CD1c-positive myeloid dendritic cell (primary cell): ENCODE results near the gene ARMC5.
"Not testable (repeated sequence)": the region's sequence is repeated elsewhere in the genome, so short reads cannot be mapped to it uniquely, and the experiment has no call there.

ENCODE experiments used
- DNase-seq: peaks from one replicate; pipeline ENCODE4 v3.0.0-alpha.2; 2016; ENCODE audit errors: extremely low spot score

ARMC5 gene

DNA sequence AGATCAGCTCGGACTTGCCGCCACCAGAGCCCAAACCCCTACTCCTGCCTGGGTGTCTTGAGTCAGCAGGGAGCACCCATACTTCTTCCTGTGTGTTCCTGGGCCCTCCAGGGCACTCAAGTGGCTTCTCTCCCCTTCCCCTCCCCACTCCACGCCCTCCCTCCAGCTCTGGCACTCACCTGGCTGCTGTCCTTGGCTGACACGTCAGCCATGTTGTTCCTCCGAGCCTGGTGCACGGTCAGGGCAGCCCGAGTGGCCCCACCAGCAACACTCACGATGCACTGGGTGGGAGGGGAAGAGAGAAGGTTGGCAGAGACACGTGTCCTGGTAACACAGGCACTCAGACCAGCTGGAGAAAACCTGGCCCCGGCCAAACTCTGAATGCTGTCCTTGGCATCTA, 37.4 kb downstream of the ARMC5 start:
- no peak for DNase-seq

DNA sequence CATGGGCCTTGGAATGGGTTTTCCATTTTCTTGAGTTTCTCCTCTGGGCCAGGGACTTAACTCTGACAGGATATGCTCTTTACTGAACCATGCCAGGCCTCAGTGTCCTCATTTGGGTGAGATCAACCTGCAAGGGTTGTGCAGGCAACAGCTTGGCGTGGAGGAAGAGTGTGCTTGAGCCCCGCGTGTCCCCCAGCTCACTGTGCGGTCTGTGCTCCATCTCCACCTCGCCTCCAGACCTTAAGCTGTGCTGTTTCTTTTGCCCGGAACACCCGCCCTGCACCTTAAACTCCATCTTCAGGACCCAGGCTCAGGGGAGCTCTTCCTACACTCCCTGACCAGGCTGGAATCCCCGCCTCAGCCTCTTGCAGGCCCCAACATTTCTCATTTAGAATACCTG, 39.2 kb downstream of the ARMC5 start:
- no peak for DNase-seq

DNA sequence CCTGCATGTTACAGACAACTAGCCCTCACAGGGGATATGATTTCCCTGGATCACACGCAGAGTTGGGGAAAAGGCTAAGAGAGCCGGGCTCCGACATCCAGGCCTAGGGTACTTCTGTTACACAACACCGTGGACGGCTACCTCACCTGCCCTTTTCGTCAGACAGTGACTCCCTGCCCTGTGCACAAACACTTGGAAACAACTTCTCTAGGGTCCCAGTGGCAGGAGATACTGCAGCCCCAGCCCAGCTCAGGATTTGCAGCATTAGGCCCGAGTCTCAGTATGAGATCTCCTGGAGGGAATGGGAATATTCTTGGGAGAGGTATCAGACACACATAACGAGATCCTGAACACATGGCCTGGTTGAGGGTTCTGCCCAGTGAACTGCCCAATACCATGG, 40.6 kb downstream of the ARMC5 start:
- DNase-seq = no peak

DNA sequence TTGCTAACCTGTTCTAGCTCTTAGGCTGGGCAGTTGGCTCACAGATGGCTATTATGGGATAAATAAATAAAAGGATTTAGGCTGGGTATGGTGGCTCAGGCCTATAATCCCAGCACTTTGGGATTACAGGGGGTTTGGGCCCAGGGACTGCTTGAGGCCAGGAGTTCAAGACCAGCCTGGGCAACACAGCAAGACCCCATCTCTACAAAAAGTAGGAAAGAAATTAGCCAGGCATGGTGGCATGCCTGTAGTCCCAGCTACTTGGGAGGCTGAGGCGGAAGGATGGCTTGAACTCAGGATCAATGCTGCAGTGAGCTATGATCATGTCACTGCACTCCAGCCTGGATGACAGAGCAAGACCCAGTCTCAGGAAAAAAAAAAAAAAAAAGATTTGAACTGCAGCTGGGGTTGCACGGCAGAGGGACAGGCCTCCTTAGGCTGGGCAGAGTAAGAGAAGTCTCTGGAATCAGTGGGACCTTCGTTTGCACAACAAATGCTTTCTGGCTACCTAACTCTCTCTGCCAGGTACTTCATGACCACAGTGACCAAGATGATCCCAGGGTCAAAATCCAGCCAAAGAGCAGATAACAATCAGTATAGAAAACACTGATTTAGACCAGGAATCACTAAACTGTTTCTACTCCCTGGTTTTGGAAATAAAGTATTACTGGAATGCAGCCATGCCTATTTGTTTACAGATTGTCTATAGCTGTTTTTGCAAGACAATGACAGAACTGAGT, 42.1 kb downstream of the ARMC5 start:
- no peak for DNase-seq

DNA sequence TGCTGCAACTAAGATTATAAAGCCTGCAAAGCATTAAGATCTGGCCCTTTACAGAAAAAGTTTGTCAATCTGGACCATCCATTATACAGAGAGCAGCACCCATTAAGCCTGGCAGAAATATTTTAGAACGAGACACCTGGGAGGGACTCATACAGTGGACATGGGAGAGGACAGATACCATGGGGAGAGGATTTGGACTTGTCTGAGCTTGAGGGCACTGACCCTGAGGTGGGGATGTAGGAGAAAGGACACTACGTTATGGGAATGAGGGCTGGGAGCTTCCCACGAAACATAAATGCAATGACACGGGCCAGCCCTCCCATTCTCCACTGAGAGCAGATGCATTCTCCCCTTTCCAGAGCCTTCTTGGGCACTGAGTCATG, 42.7 kb downstream of the ARMC5 start:
- no peak for DNase-seq

DNA sequence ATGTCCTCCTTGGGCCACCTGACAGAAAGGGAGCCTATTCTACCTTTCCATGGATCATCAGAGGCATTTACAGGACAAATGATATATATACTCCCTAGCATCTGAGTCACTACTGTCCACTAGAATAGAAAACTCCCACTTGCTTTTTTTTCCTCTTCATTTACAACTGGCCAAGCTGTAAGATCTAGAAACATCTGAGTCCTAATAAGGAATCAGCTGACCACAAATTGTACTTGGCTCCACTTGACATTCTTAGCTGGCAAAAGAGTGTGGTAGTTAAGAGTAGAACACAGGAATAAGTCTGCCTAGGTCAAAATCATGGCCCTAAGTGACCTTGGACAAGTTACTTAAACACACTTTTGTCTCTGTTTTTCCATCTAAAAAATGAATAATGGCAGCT, 43.7 kb downstream of the ARMC5 start:
- no peak for DNase-seq

DNA sequence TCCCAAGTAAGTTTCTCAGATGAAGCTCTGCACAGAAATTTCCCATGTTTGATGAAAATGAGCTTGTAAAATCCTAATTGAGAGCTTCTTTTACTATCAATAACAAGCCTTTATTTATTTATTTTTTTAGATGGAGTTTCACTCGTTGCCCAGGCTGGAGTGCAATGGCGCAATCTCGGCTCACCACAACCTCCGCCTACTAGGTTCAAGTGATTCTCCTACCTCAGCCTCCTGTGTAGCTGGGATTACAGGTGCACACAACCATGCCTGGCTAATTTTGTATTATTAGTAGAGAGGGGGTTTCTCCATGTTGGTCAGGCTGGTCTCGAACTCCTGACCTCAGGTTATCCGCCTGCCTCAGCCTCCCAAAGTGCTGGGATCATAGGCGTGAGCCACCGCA, 44.3 kb downstream of the ARMC5 start:
- not testable (repeated sequence) for DNase-seq

DNA sequence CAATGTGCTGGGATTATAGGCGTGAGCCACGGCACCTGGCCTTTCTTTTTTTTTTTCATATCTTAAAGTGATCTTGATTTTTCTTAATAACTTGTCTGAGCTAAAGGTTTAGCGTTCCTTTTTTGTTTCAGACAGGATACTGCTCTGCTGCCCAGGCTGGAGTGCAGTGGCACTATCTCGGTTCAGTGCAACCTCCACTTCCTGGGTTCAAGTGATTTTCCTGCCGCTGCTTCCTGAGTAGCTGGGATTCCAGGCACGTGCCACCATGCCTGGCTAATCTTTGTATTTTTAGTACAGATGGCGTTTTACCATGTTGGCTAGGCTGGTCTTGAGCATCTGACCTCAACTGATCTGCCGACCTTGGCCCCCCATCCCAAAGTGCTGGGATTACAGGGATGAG, 44.9 kb downstream of the ARMC5 start:
- DNase-seq = no peak

DNA sequence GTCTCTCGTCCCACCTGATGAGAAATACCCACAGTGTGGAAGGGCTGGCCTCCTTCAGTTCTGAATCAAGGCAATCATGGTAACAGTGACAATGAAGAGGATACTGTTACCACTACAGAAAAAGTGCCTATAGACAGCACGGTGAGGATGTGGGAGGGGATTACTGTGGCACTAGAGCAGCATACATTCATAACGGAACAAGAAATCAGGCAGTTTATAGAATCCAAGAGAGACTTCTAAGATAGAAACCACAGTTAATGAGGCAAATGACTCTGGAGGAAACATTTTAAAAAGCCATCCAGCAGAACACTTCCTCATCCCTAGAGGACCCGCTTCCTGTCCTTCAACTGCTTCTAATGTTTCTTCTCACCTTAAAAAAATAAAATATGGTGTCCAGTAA, 46.2 kb downstream of the ARMC5 start:
- DNase-seq = peak; percentile 34

DNA sequence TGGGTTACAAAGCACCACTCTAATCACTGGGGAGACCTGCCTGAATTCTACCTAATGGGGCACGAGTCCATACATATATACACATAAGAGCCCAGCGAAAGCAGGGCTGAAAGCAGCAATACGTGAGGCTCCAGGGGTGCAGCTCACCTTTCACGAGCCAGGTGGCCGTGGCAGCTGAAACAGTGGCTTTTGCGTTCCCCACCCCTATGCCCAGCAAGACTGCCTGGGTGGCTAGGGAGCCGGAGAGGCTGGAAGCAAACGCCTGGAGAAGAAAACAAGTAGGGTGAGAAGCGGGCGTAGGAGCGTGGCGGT, 48.3 kb downstream of the ARMC5 start:
- DNase-seq = no peak

DNA sequence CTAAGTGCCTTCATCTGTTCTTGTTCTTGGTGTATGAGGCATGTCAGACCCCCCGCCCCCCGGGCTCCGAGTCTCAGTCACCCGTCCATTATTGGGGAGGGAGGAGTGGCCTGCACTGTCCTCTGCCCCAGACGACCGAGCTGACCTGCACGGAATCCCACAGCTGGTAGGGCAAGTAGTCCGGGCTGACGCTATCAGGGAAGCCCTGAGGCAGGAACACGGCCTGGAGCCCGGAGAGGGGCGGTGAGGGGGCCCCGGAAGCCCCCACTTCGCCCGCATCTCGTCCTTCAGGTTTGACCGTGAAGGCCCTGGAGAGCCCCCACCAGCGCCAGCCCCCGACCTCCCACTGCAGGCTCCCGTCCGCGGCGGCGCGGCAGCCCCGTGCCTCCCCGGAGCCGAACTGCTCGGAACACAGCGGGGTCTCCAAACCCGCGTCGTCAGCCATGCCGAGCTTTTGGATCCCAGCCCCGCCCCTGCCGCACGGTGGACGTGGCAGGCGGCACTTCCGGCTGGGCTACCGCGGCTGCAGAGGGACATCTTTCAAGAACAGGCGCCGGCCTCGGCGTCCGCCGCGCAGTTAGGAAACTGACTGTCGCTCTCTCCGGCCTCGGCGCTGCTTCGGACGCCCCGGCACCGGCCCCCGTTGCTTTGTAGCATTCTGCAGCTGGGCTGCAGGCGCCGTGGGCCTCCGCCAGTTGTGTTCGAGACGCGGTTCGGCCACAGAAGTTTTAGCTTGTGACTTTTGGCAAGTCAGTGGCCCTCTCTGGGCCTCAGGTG, 48.8 kb downstream of the ARMC5 start, which contains the start of gene RUSF1:
Gene RUSF1 (minus strand): TSS at position 463 of the 777 bp plus-strand sequence. CDS start 18 bp downstream, at position 445.
- peak; percentile 90 for DNase-seq

DNA sequence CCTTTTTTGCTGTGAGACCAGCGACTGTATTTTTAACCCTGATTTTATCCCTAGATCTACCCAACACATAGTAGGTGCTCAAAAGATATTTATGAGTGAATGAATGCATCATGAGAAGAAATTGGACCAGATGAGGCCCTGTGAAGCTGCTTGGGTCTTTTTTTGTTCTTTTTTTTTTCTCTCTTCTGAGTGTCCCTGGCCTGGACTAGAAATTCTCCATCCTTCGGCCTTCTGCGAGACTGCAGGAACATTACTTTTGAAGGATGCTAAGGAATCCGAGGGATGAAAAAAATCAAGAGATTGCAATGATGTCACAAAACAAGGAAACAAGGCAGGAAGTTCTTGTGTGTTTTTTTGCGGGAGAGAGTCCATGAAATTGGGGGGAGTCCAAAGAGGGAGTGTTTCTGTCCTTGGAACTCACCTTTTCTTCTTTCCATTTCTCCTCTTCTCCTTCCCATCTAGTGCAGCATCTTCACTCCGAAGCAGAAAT, 49.5 kb downstream of the ARMC5 start:
- no peak for DNase-seq

DNA sequence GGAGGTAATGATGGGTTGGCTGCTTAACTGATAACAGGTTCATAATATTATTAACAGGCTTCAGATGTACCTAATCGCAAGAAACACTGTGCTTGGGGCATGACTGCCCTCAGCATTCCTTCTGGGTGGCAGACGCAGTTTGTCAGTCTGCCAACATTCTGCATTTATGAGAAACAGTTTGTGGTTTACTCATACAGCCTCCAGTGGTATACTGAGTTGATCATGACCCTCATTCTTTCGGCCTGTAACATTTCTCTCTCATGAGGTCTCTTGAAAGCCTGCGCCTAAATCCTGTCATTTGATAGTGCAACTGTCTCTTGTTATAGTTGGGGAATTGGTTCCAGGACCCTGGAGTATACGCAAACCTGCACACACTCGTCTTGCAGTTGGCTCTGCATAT, 53.8 kb downstream of the ARMC5 start:
- DNase-seq = no peak

DNA sequence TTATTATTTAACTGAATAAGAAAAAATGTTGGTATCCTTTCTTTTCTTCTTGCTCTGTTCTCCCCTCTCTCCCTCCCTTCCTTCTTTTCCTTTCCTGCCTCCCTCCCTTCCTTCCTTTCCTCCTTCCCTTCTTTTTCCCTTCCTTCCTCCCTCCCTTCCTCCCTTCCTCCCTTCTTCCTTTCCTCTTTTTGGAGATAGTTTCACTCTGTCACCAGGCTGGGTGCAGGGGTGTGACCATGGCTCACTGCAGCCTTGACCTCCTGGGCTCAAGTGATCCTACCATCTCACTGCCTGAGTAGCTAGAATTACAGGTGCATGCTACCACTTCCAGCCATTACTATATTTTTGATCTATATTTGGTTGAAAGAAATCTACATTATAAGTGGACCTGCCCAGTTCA, 54.6 kb downstream of the ARMC5 start:
- DNase-seq = no peak
